NCI-H2227 (cell line): ENCODE measurements around the gene HDGFL2.

Experiments
- DNase-seq: peaks from one replicate; lab custom pipeline; 2025; ENCODE audit not compliant: unreplicated experiment; lab: John Stamatoyannopoulos, UW

Gene HDGFL2

DNA sequence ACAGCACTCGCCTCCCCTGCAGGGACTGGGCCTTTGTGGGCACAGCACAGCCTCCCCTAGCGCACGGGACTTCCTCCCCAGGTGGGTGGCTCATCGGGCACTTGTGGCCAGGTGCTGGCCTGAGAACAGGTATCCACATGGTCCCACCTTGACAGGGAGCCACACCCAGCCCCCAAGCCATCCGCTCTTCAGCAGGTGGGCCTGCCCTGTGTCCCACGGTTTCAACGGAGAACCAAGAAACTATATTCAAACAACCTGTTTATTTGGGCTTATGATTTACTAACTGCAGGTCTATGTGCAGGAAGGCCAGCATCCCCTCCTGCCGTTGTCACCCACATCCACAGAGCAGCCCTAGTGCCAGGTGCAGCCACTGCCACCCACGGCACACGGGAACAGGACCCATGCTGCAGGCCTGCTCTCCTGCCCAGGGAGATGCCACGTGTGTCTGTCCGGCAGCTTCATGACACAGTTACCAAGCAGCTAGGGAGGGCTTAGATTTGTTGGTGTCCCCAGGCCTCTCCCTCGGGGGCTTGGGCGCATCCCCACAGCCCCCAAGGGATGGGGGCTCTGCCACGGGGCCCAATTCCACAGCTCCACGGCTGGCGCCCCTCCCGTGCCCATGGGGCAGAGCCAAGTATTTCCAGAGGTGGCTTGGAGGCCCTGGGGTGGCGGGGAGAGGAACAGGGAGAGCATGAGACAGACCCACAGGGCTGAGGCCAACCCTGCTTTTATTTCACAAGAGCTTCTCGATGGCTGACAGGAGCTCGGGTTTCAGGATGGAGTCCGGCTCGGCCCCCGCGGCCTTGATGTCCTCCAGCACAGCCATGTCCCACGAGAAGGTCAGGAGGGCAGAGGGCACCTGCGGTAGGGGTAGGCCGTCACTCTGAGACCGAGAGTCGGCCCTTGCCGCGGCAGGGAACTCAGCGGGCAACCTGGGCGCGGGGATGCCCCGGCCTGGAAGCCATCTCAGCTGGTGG is 27.0 kb upstream of the HDGFL2 start:
- no peak for DNase-seq

DNA sequence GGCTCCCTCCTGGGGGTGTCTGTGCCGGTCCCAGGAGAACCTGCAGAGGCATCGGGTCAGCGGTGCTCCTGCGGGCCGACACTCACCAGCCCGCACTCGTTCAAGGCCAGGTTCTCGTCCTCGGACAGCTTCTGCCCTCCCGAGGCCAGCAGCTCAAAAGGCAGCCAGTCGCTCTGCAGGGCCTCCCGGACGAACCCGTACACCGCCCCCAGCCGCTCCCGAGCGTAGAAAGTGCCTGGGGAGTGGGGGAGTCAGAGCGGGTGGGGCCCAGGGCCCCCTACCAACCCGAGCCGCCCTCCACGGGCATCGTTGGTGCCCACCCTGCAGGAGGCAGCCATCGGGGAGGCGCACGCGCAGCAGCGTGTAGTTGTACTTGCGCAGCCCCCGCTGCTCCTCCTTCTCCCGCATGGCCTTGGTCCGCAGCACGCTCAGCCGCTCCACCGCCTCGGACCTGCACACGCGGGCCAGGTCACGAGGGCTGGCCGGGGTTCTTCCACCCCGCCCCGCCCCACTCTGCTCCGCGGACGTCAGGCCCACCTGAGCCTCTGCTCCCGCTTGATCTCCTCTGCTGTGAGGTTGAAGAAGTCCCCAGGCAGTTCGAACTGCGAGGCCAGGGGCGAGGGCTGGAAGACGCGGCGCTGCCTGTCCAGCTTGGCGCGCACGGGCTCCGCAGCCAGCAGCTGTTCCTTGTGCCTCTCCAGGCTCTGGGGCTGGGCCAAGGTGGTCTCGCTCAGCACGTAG is 26.0 kb upstream of the HDGFL2 start:
- DNase-seq: no peak

DNA sequence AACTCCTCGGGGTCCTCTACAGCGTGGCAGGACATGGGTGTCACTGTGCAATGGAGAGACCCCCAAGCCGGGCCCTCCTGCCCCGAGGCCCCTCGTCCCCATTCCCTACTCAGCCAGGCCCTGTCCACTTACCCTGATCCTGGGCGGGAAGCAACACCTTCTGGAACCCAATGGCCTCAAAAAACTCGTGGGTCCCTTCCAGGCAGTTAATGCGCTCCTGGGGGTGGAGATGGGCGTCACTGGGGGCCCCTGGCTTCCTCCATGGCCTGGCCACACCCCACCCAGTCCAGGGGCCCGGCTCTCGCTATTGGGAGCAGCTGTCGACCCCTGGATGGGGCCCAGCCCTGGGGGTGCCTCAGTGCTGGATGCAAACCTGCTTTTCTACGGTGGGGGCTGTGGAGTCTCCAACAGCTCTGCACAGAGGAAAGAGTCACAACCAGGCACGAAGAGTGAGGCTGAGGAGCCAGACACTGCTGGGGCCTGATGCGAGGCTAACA is 25.3 kb upstream of the HDGFL2 start:
- no peak for DNase-seq

DNA sequence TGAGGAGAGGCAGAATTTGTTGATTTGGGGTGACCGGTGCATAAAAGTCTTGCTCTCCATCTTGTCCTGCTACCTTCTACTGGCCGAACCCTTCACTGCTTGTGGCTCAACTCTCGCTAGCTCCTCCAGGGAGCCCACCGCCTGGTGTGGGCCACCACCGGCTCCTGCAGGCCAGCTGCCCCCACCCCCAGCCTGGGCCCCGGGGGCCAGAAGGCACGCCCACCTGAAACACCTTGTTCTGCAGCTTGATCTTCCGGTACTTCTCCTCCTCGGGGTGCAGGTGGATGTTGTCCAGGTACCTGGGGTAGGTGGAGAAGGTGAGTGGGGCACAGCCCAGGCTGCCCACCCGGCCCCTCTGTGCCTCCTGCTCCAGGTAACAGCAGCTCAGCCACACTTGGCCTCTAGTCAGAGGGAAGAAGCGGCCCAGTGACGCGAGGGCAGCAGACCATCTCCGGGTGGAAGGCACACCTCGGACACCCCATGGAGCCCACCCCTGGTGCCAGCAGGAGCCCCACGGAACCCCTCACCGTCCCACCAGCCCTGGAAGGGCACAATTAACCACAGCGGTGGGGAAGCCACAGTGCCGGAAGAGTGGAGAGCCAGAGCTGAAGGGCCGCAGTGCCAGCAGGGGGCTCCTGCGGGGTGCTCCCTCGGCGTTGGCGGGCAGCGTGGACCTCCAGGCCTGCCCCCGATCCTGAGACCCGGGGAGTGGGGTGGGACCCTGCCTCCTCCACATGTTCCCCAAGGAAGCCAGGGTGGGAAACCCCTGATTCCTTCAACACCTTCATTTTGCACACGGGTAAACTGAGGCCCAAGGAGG is 24.6 kb upstream of the HDGFL2 start:
- no peak for DNase-seq

DNA sequence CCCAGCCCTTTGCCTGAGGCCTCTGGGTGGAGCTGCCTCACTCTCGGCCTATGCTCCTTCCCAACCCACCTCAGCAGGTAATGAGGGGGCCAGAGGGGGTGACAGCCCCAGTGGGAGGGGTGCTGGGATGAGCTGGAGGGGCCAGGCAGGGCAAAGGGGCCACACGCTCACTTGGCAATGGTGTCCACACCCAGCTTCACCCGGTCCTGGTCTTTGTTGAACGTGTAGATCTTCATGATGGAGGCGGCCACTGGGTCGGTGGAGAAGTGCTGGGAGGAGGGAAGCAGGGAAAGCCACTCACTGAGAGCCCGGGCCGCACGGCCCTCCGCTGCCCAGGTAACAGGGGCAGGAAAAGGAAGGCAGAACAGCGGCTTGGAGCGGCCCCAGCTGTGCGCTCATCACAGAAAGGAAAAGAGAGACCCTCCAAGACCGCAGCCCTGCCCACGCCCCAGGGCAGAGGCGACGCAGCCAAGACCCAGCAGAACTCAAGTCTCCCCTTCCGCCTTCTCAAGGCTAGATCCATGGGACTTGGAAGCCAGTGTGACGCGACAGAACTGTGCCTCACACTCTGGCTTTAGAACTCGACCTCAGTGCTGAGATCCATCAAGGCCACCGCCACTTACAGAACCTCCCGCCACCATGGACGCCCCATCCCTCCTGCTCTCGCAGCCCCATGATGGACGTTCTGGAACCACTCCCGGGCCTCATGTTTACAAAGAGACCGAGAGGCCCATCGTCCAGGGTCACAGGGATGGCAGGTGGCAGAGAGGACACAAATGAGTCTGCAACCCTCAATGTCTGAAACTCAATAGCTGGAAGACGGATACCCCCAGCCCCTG is 23.7 kb upstream of the HDGFL2 start:
- no peak for DNase-seq

DNA sequence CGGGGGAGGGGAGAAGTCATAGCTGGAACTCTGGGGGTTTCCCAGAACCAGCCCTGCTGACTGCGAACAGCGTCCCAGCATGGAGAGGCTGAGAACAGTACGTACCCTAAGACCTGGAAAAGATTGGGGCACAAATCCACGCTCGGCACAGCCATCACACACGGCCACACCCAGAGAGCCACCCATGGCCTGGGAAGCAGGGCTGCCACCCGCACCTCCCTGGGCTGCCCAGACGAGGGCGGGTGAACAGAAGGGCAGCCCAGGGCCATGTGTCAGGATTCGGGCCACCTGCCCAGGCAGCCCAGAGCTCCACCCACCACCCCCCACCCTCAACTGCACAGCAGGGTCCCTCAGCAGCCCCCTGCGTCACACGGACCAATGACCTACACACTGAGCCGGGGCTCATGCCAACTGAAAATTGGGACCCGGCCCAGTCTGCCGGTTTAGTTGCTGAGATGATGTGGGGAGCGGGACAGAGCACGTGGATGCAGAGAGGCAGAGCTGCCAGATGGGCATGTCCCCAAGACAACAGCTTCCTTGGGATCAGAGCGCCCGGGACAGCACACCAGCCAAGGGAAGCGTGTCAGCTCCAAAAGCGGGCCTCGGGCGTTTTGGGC is 23.0 kb upstream of the HDGFL2 start:
- DNase-seq: no peak

DNA sequence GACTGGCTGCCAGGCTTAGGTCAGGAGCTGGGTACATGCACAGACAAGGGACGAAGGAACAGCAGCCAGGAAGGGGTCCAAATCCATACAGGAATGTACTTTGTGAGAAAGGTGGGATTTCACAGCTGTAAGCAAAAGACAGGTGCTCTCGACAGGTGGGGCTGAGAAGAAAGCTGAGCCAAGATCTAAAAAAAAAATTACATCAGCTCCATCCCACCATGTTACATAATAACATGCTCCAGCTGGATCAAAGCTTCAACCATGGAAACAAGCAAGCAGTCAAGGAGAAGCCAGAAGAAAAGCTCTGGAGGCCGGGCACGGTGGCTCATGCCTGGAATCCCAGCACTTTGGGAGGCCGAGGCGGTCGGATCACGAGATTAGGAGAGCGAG is 22.5 kb upstream of the HDGFL2 start:
- DNase-seq: no peak

DNA sequence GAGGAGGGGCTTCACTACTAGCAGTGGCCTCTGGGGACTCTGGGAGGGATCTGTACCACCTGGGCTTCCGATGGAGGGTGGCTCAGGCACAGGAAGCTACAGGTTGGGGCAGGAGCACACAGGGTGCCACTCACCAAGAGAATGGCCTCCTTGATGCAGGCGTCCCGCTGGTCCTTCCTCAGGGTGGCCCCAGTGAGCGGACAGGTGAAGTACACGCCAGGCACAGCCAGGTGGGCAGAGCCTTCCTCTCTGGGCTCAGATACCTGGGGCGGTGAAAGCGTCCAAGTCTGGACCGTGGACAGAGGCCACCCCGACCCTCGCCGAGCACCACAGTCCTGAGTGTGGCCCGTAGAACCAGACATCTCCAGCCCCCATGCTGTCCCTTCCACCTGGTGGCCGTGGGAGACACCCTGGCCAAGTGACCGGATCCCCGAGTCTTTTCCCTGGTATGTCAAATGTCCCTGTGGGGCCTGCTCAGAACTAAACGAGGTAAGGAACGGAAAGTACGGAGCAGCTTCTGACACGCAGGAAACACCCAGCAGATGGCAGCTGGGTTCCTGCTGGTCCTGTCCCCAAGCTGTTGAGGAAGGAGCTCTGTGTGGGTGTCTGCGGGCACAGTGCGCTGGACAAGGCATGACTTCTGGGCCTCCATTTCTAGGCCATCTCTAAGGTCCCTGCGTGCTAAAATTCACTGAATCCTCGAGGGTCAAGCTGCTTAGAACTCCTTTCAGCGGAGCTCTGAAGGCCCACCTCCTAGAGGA is 19.7 kb upstream of the HDGFL2 start:
- no peak for DNase-seq

DNA sequence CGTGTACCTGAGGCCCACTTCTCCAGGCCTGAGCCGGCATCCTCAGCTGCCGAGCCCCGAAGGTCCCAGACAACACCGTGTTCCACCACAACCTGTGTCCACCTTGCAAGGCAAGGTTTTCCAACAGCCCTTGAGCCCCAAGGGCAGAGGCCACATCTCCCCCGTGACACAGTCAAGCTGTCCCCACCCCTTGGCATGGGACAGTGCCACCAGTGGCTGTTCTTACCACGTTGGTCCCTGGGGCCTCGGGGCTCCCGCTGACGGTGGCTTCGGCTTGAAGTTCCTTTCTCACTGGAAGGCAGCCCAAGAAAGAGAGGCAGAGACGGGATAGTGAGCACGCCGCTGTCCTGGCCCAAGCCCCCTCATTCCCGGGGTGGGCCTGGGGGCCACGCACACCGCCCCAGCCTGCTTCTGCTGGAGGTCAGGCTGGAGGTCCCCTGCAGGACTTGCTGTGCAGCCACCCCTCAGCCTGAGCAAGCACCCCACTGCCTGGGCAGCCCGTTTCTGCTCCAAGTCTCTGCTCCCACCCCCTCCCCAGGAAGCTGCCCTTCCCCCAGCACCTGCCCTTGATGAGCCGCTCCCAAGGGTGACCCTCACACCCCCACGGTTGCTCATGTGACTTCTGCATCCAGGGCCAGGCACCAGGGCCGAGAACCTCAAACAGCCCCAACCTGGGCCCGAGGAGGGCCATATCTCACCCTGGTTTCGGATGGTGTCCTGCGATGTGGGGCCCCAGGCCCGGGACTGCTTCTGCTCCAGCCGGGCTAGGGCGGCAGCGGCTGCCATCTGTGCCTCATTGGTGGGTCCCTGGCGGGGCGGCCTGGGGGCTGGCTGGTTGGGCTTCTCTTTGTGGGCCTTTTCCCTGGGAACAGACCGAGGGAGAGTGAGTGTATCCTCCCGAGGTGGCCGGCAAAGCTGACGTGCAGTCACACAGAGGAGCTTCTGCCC is 18.6 kb upstream of the HDGFL2 start:
- no peak for DNase-seq

DNA sequence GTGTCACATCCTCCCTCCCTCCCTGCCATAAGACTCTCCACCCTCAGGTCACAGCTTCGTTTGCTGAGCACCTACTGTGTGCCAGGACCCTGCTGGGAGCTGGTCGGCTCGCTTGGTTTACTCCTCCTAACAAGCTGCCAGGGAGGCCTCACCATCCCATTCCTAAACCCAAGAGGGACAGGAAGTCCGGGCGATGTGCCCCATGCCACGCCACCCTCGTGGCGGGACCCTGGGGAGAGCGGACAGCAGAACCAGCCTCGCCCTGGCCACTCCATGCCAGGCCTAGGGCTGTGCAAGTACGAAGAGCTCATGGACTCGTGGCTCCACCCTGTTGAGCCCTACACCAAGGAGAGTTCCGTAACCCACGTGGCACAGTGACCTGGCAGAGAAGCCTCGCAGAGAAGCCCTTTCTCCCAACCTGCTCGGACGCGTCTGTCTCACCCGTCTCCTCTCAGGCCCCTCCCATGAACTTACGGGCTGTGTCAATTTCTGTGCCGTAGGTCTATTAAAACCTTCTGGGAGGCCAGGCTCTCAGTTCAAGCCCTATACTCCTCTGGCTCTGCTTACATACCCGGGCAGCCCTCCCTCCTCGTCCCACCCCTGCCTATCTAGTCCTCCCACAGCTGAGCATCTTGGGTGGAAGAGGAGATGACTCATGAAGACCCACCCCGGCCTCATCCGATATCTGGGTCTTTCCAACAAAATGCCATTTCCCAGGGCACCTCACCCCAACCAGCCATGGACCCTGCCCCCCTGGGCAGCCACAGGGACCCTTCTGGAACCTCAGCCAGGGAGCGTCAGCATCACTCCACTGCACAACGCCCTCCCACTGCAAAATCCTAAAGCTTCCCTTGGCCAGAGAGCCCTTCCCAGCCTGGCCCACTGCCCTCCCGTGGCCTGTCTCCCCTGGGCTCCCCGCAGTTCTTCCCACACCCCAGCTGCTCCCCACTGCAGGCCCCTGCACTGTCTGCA is 17.1 kb upstream of the HDGFL2 start:
- no peak for DNase-seq

DNA sequence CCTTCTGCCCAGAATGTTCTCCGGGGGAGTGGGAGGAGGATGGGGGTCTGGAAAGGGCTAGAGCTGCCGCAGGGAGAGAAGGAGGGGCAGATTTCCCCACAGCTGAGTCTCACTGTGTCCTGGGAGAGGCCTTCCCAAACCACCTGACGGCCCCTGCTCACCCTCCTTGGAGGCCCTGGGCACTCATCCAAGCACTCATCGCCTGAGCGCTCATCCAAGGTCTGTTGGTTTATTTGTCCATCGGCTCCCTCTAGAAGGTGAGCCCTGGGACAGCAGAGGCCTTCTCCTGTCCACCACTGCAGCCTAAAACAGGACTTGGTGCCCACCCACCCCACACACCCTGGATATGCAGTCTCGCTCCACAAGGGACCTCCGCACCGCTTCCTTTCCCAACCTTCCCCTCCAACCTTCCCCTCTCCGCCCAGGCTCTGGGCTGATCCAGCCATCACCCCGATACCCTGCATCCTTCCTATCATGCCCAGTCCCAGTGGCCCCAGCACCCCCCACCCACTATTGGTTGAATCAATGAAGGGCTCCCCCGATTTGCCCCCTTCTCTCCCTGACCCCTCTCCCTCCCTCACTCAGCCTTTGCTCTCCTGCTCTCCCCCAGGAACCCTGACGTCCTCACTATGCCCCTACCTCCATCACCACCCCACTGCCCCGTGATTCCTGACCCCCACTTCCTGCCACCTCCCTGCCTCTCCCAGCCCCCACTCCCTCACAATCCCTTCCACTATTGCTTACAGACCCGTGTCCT is 16.2 kb upstream of the HDGFL2 start:
- peak; percentile 55 for DNase-seq

DNA sequence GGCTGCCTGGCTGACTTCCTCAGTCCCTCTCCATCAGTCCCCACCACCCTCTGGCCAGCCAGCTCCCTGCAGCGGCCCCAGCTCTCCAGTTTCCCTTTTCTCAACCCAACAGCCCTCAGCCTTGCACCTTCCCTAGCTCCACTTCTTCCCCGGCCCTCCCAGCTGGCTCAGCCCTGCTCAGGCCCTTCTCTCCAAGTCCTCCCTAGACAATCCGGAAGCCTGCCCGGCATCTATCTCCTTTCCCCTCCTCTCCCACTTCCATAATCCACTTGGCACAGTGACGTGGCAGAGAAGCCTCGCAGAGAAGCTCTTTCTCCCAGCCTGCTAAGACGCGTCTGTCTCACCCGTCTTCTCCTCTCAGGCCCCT is 15.6 kb upstream of the HDGFL2 start:
- DNase-seq: peak; percentile 67

DNA sequence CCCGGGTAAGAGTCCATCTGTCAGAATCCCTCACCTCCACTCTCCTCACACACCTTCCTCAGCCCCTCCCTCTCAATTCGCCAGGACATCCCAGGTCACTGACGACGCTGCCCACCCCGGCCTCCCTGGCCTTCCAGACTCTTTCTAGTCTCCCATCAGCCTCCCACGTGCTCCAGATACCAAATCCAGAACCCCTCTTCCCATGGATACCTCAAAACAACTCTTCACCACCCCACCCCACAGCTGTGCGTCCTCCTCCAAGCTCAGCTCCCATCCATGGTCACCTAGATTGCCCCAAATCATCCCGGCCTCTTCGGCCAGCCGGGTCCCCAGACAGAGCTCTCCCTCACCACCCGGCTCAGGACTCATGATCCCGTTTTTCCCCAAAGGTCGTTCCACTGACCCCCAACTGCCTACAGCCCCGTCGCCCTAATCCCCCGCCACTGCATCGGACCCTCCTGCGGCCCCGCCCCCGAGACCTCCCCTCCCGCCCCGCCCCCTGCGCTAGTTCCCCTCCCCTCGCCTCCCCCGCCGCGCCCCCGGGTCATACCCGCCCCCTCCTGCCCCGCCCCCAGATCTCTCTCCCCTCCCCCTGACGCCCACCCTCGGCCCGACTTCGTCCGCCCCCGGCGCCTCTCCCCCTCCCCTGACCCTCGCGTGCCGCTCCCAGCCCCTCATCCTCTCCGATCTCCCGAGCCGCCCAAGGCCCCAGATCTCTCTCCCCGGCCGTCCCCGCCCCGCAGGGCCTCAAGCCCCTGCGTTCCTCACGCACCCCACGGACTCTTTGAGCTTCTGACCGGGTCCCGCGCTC is 15.0 kb upstream of the HDGFL2 start:
- DNase-seq: peak; percentile 69

DNA sequence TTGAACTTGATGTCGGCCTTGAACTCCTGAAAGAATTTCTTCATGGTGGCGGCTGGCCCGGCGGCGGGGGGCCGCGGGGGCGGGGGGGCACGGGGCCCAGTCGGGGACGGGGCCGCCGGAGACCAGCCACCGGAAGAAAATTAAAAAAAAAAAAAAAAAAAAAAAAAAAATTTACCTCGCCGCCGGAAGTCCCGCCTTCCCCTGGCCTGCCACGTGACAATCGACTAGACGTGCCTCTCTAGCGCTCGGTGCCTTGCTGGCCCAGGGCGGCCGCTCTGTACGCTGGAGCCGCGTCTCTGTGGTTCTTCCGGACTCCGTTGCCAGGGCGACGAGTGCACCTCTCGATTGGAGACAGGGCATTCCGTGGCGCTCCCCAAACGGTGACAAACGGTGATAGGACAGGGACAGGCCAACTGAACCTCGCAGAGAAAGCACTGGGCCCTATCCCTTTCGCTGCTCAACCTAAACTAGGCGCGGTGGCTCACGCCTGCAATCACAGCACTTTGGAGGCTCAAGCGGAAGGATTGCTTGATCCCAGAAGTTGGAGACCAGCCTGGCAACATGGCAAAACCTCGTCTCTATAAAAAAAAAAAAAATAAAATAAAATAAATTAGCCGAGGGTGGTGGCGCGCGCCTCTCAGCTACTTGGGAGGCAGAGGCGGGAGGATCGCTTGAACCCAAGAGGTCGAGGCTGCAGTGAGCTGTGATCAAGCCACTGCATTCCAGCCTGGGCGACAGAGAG is 14.3 kb upstream of the HDGFL2 start, which contains the start of gene UBXN6:
TSS of gene UBXN6 (minus strand) at position 141 of the 742 bp plus-strand sequence. CDS start at position 44, 97 bp downstream.
- DNase-seq: peak; percentile 98
